ENCODE measurements around the gene FRK.
"Not testable (repeated sequence)": the region's sequence is repeated elsewhere in the genome, so short reads cannot be mapped to it uniquely, and the experiment has no call there.

FRK gene

GRCh38 chr6:116073765-116074440 is 13.2 kb upstream of the FRK start:
- no peak for DNase-seq

- no peak for DNase-seq
Measured at GRCh38 chr6:116072368-116072767, 11.7 kb upstream of the FRK start.

GRCh38 chr6:116070616-116071389 is 10.1 kb upstream of the FRK start:
- no peak for DNase-seq

GRCh38 chr6:116070101-116070500 is 9.4 kb upstream of the FRK start:
- no peak for DNase-seq

GRCh38 chr6:116066789-116067188 is 6.1 kb upstream of the FRK start:
- DNase-seq = no peak

- DNase-seq = no peak
Measured at GRCh38 chr6:116064666-116065065, 4.0 kb upstream of the FRK start.

GRCh38 chr6:116062496-116062895 is 1.8 kb upstream of the FRK start:
- no peak for DNase-seq

- DNase-seq = no peak
Measured at GRCh38 chr6:116059713-116060571, 749 bp downstream of the FRK start.

- no peak for DNase-seq
Measured at GRCh38 chr6:116057766-116058165, 2.9 kb downstream of the FRK start.

GRCh38 chr6:116055513-116055912 is 5.2 kb downstream of the FRK start:
- DNase-seq = no peak

- DNase-seq = no peak
Measured at GRCh38 chr6:116051244-116051643, 9.4 kb downstream of the FRK start.

- DNase-seq = no peak
Measured at GRCh38 chr6:116050737-116051136, 10.0 kb downstream of the FRK start.

- DNase-seq = no peak
Measured at GRCh38 chr6:116049321-116049720, 11.4 kb downstream of the FRK start.

- no peak for DNase-seq
Measured at GRCh38 chr6:116047173-116047933, 13.3 kb downstream of the FRK start.

- no peak for DNase-seq
Measured at GRCh38 chr6:116046737-116047136, 14.0 kb downstream of the FRK start.

- DNase-seq = not testable (repeated sequence)
Measured at GRCh38 chr6:116046272-116046671, 14.4 kb downstream of the FRK start.

GRCh38 chr6:116041934-116042333 is 18.8 kb downstream of the FRK start:
- DNase-seq = no peak

GRCh38 chr6:116040993-116041392 is 19.7 kb downstream of the FRK start:
- DNase-seq = no peak

GRCh38 chr6:116036885-116037284 is 23.8 kb downstream of the FRK start:
- no peak for DNase-seq

- no peak for DNase-seq
Measured at GRCh38 chr6:116036075-116036773, 24.5 kb downstream of the FRK start.

- no peak for DNase-seq
Measured at GRCh38 chr6:116035616-116036015, 25.1 kb downstream of the FRK start.

GRCh38 chr6:116034327-116034726 is 26.4 kb downstream of the FRK start:
- no peak for DNase-seq

Measured in KG1 (cell line).